ENCODE measurements around the gene KCNH2. TPM values are rescaled to one million over a fixed set of nuclear protein-coding genes. Genes with fewer than 3 reads are reported as not detected.

The KCNH2 gene
- total RNA-seq, 2 donors from 2014 or later: 3.6 to 5.3 TPM

GRCh38 chr7:150939052-150939451 lies 39.1 kb downstream of the KCNH2 start:
- Histone ChIP-seq H3K36me3 (replicated peaks in 1 of 2; ENCODE audit: insufficient read depth in 1 of 2, low read depth in 2 of 2) (no peaks in the 10 kb centered on the region), H3K9me3 (no peaks in the 10 kb centered on the region), H3K27ac (no peak overlapping the region), H3K4me3 (no peak overlapping the region), H3K27me3 (no peaks in the 10 kb centered on the region), H3K4me1 (no peaks in the 10 kb centered on the region)
- no peak for ATAC-seq
- DNase-seq: no peak
- no peak for TF ChIP-seq POLR2A (IDR thresholded peaks at IDR 0.05)
- TF ChIP-seq, protein P1, sequence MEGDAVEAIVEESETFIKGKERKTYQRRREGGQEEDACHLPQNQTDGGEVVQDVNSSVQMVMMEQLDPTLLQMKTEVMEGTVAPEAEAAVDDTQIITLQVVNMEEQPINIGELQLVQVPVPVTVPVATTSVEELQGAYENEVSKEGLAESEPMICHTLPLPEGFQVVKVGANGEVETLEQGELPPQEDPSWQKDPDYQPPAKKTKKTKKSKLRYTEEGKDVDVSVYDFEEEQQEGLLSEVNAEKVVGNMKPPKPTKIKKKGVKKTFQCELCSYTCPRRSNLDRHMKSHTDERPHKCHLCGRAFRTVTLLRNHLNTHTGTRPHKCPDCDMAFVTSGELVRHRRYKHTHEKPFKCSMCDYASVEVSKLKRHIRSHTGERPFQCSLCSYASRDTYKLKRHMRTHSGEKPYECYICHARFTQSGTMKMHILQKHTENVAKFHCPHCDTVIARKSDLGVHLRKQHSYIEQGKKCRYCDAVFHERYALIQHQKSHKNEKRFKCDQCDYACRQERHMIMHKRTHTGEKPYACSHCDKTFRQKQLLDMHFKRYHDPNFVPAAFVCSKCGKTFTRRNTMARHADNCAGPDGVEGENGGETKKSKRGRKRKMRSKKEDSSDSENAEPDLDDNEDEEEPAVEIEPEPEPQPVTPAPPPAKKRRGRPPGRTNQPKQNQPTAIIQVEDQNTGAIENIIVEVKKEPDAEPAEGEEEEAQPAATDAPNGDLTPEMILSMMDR (IDR thresholded peaks at IDR 0.05): no peak
- intact Hi-C loops (cut with DNase I): no loop called here
- 43 to 58% methylated on average over 2 of the region's 2 CpGs for WGBS, 2 donors

DNA sequence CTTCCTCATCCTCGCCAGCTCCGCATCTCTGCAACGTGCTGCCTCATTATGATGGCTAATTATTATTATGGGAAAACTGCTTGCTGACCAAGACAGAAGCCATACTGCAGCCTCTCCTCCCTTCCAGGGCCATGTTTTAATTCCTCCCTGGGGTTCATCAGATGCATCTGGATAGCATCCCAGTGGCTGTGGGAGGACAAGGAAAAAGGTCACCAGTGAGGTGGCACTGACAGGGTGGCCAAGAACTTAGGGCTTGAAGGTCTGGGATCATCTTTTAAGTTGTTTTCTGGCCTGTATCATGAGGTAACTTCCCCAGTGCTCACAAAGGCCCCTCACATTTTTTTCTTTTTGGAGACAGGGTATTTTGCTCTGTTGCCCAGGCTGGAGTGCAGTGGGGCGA lies 39.6 kb downstream of the KCNH2 start:
- no peaks in the 10 kb centered on the region for H3K4me1 ChIP-seq
- TF ChIP-seq, protein P1 (IDR thresholded peaks at IDR 0.05): no peak
- TF ChIP-seq POLR2A (IDR thresholded peaks at IDR 0.05): no peak
- H3K27ac ChIP-seq: no peak overlapping the region
- H3K4me3 ChIP-seq: no peak overlapping the region
- H3K9me3 ChIP-seq: no peaks in the 10 kb centered on the region
- no peak for ATAC-seq
- intact Hi-C loops (cut with DNase I): no loop called here
- 62 to 72% methylated on average over 4 of the region's 4 CpGs for WGBS, 2 donors
- no peaks in the 10 kb centered on the region for H3K27me3 ChIP-seq
- DNase-seq: no peak
- no peaks in the 10 kb centered on the region for H3K36me3 ChIP-seq (replicated peaks in 1 of 2; ENCODE audit: insufficient read depth in 1 of 2, low read depth in 2 of 2)

GRCh38 chr7:150937848-150938561 lies 40.1 kb downstream of the KCNH2 start:
- H3K27ac ChIP-seq: no peak overlapping the region
- TF ChIP-seq POLR2A (IDR thresholded peaks at IDR 0.05): no peak
- TF ChIP-seq, protein P1 (IDR thresholded peaks at IDR 0.05): no peak
- 30 to 57% methylated on average over 12 to 15 of the region's 15 CpGs for WGBS, 2 donors
- H3K9me3 ChIP-seq: no peaks in the 10 kb centered on the region
- DNase-seq (no peak), ATAC-seq (no peak)
- intact Hi-C loops (cut with DNase I): no loop called here
- H3K36me3 ChIP-seq (replicated peaks in 1 of 2; ENCODE audit: insufficient read depth in 1 of 2, low read depth in 2 of 2): no peaks in the 10 kb centered on the region
- H3K27me3 ChIP-seq: no peaks in the 10 kb centered on the region
- no peak overlapping the region for H3K4me3 ChIP-seq
- no peaks in the 10 kb centered on the region for H3K4me1 ChIP-seq

GRCh38 chr7:150936018-150936417 lies 42.1 kb downstream of the KCNH2 start:
- Histone ChIP-seq H3K4me1 (no peaks in the 10 kb centered on the region), H3K9me3 (no peaks in the 10 kb centered on the region), H3K27ac (no peak overlapping the region), H3K4me3 (no peak overlapping the region), H3K27me3 (no peaks in the 10 kb centered on the region), H3K36me3 (replicated peaks in 1 of 2; ENCODE audit: insufficient read depth in 1 of 2, low read depth in 2 of 2) (no peaks in the 10 kb centered on the region)
- intact Hi-C loops (cut with DNase I): no loop called here
- ATAC-seq (no peak), DNase-seq (peak in 1 of 4 donors; percentile 4)
- no peak for TF ChIP-seq POLR2A (IDR thresholded peaks at IDR 0.05)
- TF ChIP-seq, protein P1 (IDR thresholded peaks at IDR 0.05): no peak
- WGBS, 2 donors: 79 to 82% methylated on average over 9 of the region's 9 CpGs

- H3K36me3 ChIP-seq (replicated peaks in 1 of 2; ENCODE audit: insufficient read depth in 1 of 2, low read depth in 2 of 2): no peaks in the 10 kb centered on the region
- TF ChIP-seq, protein P1 (IDR thresholded peaks at IDR 0.05): no peak
- no peak for TF ChIP-seq POLR2A (IDR thresholded peaks at IDR 0.05)
- intact Hi-C loops (cut with DNase I): no loop called here
- DNase-seq: no peak
- H3K4me1 ChIP-seq: no peaks in the 10 kb centered on the region
- no peak overlapping the region for H3K4me3 ChIP-seq
- no peak for ATAC-seq
- no peaks in the 10 kb centered on the region for H3K27me3 ChIP-seq
- no peaks in the 10 kb centered on the region for H3K9me3 ChIP-seq
- 70% methylated on average over 4 of the region's 4 CpGs for WGBS, 2 donors
- no peak overlapping the region for H3K27ac ChIP-seq
Observed at GRCh38 chr7:150935149-150935548, 43.0 kb downstream of the KCNH2 start.

Measured in body of pancreas (tissue), 4 donors.